Endothelial cell of umbilical vein (primary cell): ENCODE results near the gene RNF183.

Experiments
- EZH2 ChIP-seq: IDR thresholded peaks from 2 replicates; pipeline ENCODE4 v1.6.1; 2012; ENCODE audit warnings: borderline replicate concordance, low read depth, mild to moderate bottlenecking, moderate library complexity, low read length, inconsistent platforms; ENCODE audit not compliant: severe bottlenecking
- JUN ChIP-seq: IDR thresholded peaks from 2 replicates; pipeline ENCODE4 v1.6.1; 2011; ENCODE audit warnings: borderline replicate concordance, low read depth; ENCODE audit not compliant: insufficient read length, insufficient read depth
- MAX ChIP-seq: IDR thresholded peaks from 2 replicates; pipeline ENCODE4 v1.6.1; 2011; ENCODE audit not compliant: insufficient read depth, insufficient read length
- POLR2A ChIP-seq: IDR thresholded peaks from 2 replicates; pipeline ENCODE4 v1.6.1; 2012; ENCODE audit warnings: low read depth, mild to moderate bottlenecking, control low read depth, low read length
- POLR2AphosphoS5 ChIP-seq: IDR thresholded peaks from 2 replicates; pipeline ENCODE4 v1.6.1; 2012; ENCODE audit warnings: low read depth, mild to moderate bottlenecking, control low read depth, low read length, moderate library complexity; ENCODE audit not compliant: insufficient read depth
- TF ChIP-seq, protein P1 (sequence below), 2 donors: IDR thresholded peaks; 1 replicate in 1 of 2; 2 replicates in 1 of 2; pipeline ENCODE4 v1.5.1; 2011; ENCODE audit warnings: low read length in 2 of 2, mild to moderate bottlenecking in 2 of 2, moderate library complexity in 2 of 2, control low read depth in 1 of 2, inconsistent platforms in 1 of 2, low read depth in 1 of 2; ENCODE audit not compliant: insufficient read depth in 1 of 2; ENCODE audit errors: extremely low read depth in 1 of 2

- TF ChIP-seq, protein P1, sequence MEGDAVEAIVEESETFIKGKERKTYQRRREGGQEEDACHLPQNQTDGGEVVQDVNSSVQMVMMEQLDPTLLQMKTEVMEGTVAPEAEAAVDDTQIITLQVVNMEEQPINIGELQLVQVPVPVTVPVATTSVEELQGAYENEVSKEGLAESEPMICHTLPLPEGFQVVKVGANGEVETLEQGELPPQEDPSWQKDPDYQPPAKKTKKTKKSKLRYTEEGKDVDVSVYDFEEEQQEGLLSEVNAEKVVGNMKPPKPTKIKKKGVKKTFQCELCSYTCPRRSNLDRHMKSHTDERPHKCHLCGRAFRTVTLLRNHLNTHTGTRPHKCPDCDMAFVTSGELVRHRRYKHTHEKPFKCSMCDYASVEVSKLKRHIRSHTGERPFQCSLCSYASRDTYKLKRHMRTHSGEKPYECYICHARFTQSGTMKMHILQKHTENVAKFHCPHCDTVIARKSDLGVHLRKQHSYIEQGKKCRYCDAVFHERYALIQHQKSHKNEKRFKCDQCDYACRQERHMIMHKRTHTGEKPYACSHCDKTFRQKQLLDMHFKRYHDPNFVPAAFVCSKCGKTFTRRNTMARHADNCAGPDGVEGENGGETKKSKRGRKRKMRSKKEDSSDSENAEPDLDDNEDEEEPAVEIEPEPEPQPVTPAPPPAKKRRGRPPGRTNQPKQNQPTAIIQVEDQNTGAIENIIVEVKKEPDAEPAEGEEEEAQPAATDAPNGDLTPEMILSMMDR (IDR thresholded peaks at IDR 0.05; ENCODE audit: extremely low read depth in 1 of 2, insufficient read depth in 1 of 2, low read depth in 1 of 2, low read length in 2 of 2) = no peak
- no peak for TF ChIP-seq EZH2
- no peak for TF ChIP-seq POLR2A
- TF ChIP-seq POLR2AphosphoS5 = no peak
- no peak for TF ChIP-seq MAX
- no peak for TF ChIP-seq JUN
Observed at GRCh38 chr9:113306566-113306965, 3.4 kb upstream of the RNF183 start.
